HepG2 (cell line): Measurements from ENCODE around the gene WDR19. TPM values are rescaled to one million over a fixed set of nuclear protein-coding genes. Genes with fewer than 3 reads are reported as not detected.

Experiments used
- ATAC-seq: fragments of 200-7000 bp; cut with Tn5 transposase; 3 replicates; pipeline ENCODE4 v1.9.1; 2020; ENCODE audit warnings: mild to moderate bottlenecking, moderate library complexity
- BruUV-seq: library from RNA; stranded (reverse); fragments of 400-500 nt; replicated peaks from 2 replicates; lab custom pipeline; 2021; lab: Mats Ljungman, UMichigan
- CTCF ChIA-PET: fragments of 300-600 bp; formaldehyde crosslinking; extraction: SDS; loops from one replicate; lab custom pipeline; 2021; ENCODE audit warnings: low total read pairs, inconsistent platforms, low intra/inter-chr PET ratio; lab: Yijun Ruan, JAX
- POLR2A ChIA-PET: fragments of 350-600 bp; sonication (Branson Sonifier 250); formaldehyde crosslinking; loops from one replicate; lab custom pipeline; 2020; ENCODE audit warnings: antibody characterized with exemption, inconsistent platforms; lab: Yijun Ruan, JAX
- DNase-seq: peaks from one replicate; pipeline ENCODE4 v3.0.0-alpha.2; 2015; ENCODE audit warnings: low spot score
- FAIRE-seq: peaks from 3 replicates; lab custom pipeline; 2011; peaks lifted over from hg19 to GRCh38; lab: Jason Lieb, UNC
- H2AFZ ChIP-seq: one replicate; pipeline ENCODE4 v1.6.1; 2011; ENCODE audit warnings: low read length, inconsistent platforms
- H3K27ac ChIP-seq: fragments of 300-600 bp; 3 replicates; pipeline ENCODE4 v1.8.0; 2011; ENCODE audit warnings: mixed run types, mild to moderate bottlenecking, mixed read lengths, low read length, inconsistent platforms; ENCODE audit not compliant: insufficient read depth; ENCODE audit errors: extremely low read length
- H3K27me3 ChIP-seq, 2 experiments: fragments of 200-600 bp in 1 of 2; 2 replicates in 1 of 2; 3 replicates in 1 of 2; pipeline versions ENCODE4 v1.6.0 to v1.8.0; 2011; ENCODE audit warnings: low read length in 2 of 2, mild to moderate bottlenecking in 2 of 2, moderate library complexity in 2 of 2, inconsistent platforms in 1 of 2; ENCODE audit not compliant: insufficient read depth in 2 of 2, control insufficient read depth in 1 of 2
- H3K36me3 ChIP-seq, 2 experiments: fragments of 200-600 bp in 1 of 2; replicated peaks in 1 of 2; 2 replicates in 1 of 2; 3 replicates in 1 of 2; pipeline versions ENCODE4 v1.5.1 to v1.8.0; 2011; ENCODE audit warnings: low read length in 2 of 2, inconsistent platforms in 1 of 2; ENCODE audit not compliant: insufficient read depth in 2 of 2, control insufficient read depth in 1 of 2
- H3K4me1 ChIP-seq: 2 replicates; pipeline ENCODE4 v1.5.1; 2012; ENCODE audit warnings: low read length, inconsistent platforms; ENCODE audit not compliant: insufficient read depth
- H3K4me2 ChIP-seq: 2 replicates; pipeline ENCODE4 v1.6.0; 2011; ENCODE audit warnings: low read depth, low read length, inconsistent platforms
- H3K4me3 ChIP-seq, 3 experiments: fragments of 200-600 bp in 1 of 3; sonication (generic), shearing (Covaris generic) in 1 of 3; replicated peaks in 1 of 3; 2 replicates each; pipeline ENCODE4 v1.5.1; 2011 to 2016; ENCODE audit warnings: low read length in 3 of 3, inconsistent platforms in 2 of 3, low read depth in 2 of 3, mild to moderate bottlenecking in 2 of 3, control low read depth in 1 of 3, mixed read lengths in 1 of 3; ENCODE audit not compliant: insufficient read depth in 1 of 3
- H3K79me2 ChIP-seq: one replicate; pipeline ENCODE4 v1.6.1; 2011; ENCODE audit warnings: low read length, inconsistent platforms; ENCODE audit not compliant: insufficient read depth
- H3K9ac ChIP-seq: 2 replicates; pipeline ENCODE4 v1.6.0; 2011; ENCODE audit warnings: mild to moderate bottlenecking, low read depth, low read length, inconsistent platforms; ENCODE audit not compliant: insufficient read depth
- H3K9me3 ChIP-seq: 2 replicates; pipeline ENCODE4 v1.5.1; 2012; ENCODE audit warnings: mild to moderate bottlenecking, low read length
- H4K20me1 ChIP-seq: 2 replicates; pipeline ENCODE4 v1.6.0; 2011; ENCODE audit warnings: inconsistent platforms, mild to moderate bottlenecking, low read length, moderate library complexity; ENCODE audit not compliant: insufficient read depth
- ARID5B ChIP-seq: IDR thresholded peaks from 2 replicates; pipeline ENCODE4 v1.4.0; 2020; ENCODE audit warnings: mild to moderate bottlenecking, missing genetic modification reagents
- FOSL1 ChIP-seq: sonication (generic); formaldehyde crosslinking; IDR thresholded peaks from 2 replicates; pipeline ENCODE4 v1.9.0; 2021; ENCODE audit warnings: missing genetic modification reagents, borderline replicate concordance
- HNRNPK ChIP-seq: fragments of 200-400 bp; formaldehyde crosslinking; IDR thresholded peaks from 2 replicates; pipeline ENCODE4 v1.6.1; 2018; ENCODE audit warnings: low read length, low read depth, moderate library complexity, mild to moderate bottlenecking; ENCODE audit not compliant: poor library complexity, severe bottlenecking
- IKZF1 ChIP-seq: fragments of 450-650 bp; IDR thresholded peaks from 2 replicates; pipeline ENCODE4 v1.7.1; 2016
- JUND ChIP-seq: sonication (generic); formaldehyde crosslinking; IDR thresholded peaks from 2 replicates; pipeline ENCODE4 v1.8.0; 2022; ENCODE audit warnings: mild to moderate bottlenecking, missing genetic modification reagents
- NCOA5 ChIP-seq: sonication (generic); formaldehyde crosslinking; IDR thresholded peaks from 2 replicates; pipeline ENCODE4 v1.4.0; 2020; ENCODE audit warnings: missing genetic modification reagents
- POGZ ChIP-seq: sonication (generic); formaldehyde crosslinking; IDR thresholded peaks from 2 replicates; pipeline ENCODE4 v1.4.0; 2020; ENCODE audit warnings: mild to moderate bottlenecking, missing genetic modification reagents
- SIN3A ChIP-seq: IDR thresholded peaks from 2 replicates; pipeline ENCODE4 v1.6.1; 2011; ENCODE audit warnings: low read depth, mild to moderate bottlenecking, control low read depth, low read length, borderline replicate concordance
- ZGPAT ChIP-seq: IDR thresholded peaks from 2 replicates; pipeline ENCODE4 v1.6.1; 2016; ENCODE audit warnings: mild to moderate bottlenecking
- ZNF101 ChIP-seq: sonication (generic); formaldehyde crosslinking; IDR thresholded peaks from 2 replicates; pipeline ENCODE4 v1.4.0; 2020; ENCODE audit warnings: mild to moderate bottlenecking, low read depth, missing genetic modification reagents, borderline replicate concordance
- ZNF362 ChIP-seq: sonication (generic); formaldehyde crosslinking; IDR thresholded peaks from 2 replicates; pipeline ENCODE4 v1.4.0; 2020; ENCODE audit warnings: missing genetic modification reagents, mild to moderate bottlenecking, borderline replicate concordance
- WGBS: methylation state at CpG from one replicate; pipeline ENCODE4 v1.1.6; 2017; ENCODE audit warnings: low lambda C conversion rate; 5-methylcytosine and 5-hydroxymethylcytosine counted together
- in situ Hi-C: cut with HindIII; loops from 2 replicates; pipeline ENCODE4 v1.10.0; 2017; ENCODE audit warnings: low pct_unique_long_range_greater_than_20kb; ENCODE audit not compliant: extremely low pct_ligation_motif_present
- intact Hi-C: fragments of 100-400 bp; cut with micrococcal nuclease; formaldehyde crosslinking; loops from one replicate; pipeline ENCODE4 v1.10.0; 2022; ENCODE audit not compliant: unreplicated experiment
- polyA plus RNA-seq, 8 experiments: library from polyadenylated mRNA; depleted of rRNA in 3 of 8; stranded (reverse) in 7 of 8; unstranded in 1 of 8; fragments of >200 nt; fragmentation: Illumina TruSeq in 4 of 8; extraction: Trizol in 4 of 8; gene quantifications; 2 replicates each; pipeline versions ENCODE4 v1.2.1 to v1.2.3, GENCODE V29; 2011 to 2016; ENCODE audit warnings: low read depth in 4 of 8, missing spikeins in 1 of 8, mixed read lengths in 1 of 8; ENCODE audit not compliant: insufficient read depth in 1 of 8
- total RNA-seq, 5 experiments: library from RNA; depleted of rRNA; stranded (reverse); fragments of >200 nt; fragmentation: Illumina TruSeq; extraction: Trizol; gene quantifications; 2 replicates each; pipeline ENCODE4 v1.2.3, GENCODE V29; 2016; ENCODE audit warnings: low read depth in 1 of 5
- TF ChIP-seq, protein P1 (sequence below): sonication (generic); formaldehyde crosslinking; IDR thresholded peaks from 2 replicates; pipeline ENCODE4 v1.8.0; 2022; ENCODE audit warnings: missing genetic modification reagents, mild to moderate bottlenecking, inconsistent platforms, borderline replicate concordance
- TF ChIP-seq, protein P2 (sequence below): sonication (generic); IDR thresholded peaks from 2 replicates; pipeline ENCODE4 v1.6.1; 2016; ENCODE audit warnings: low read depth, borderline replicate concordance

WDR19 gene
- total and polyA plus RNA-seq, 2 of the 13 experiments (the other 11 are each of a cell fraction or from before 2014, with no cell fraction given) = 22.9 to 34.1 TPM

GRCh38 chr4:39237179-39237578 lies 54.9 kb downstream of the WDR19 start:
- Histone ChIP-seq H3K4me2 (peak overlapping the region; percentile 19; the same call in 1 of the 2 replicates), H3K9me3 (no peaks in the 10 kb centered on the region), H3K4me3 (no peak overlapping the region), H3K4me1 (peaks cover 46% of the 10 kb centered on the region), H3K36me3 (no peaks in the 10 kb centered on the region), H3K9ac (no peak overlapping the region), H3K27me3 (no peaks in the 10 kb centered on the region), H3K27ac (peak overlapping the region; percentile 13), H3K79me2 (no peaks in the 10 kb centered on the region), H4K20me1 (no peaks in the 10 kb centered on the region), H2AFZ (no peak overlapping the region)
- POLR2A ChIA-PET = interaction anchor here (0.6 to 1.0 kb wide), 2 partner anchors 193 to 221 kb away, joined by 3 read pairs; no protein-coding TSS in a partner anchor
- CTCF ChIA-PET = no interaction called here
- FAIRE-seq (peak; percentile 83), ATAC-seq (peak; percentile 45), DNase-seq (peak; percentile 55)
- in situ Hi-C loops = no loop called here
- WGBS = 31% methylated on average over 3 of the region's 3 CpGs
- BruUV-seq = no TSS peak
- intact Hi-C loops = no loop called here
- TF ChIP-seq, protein P1, sequence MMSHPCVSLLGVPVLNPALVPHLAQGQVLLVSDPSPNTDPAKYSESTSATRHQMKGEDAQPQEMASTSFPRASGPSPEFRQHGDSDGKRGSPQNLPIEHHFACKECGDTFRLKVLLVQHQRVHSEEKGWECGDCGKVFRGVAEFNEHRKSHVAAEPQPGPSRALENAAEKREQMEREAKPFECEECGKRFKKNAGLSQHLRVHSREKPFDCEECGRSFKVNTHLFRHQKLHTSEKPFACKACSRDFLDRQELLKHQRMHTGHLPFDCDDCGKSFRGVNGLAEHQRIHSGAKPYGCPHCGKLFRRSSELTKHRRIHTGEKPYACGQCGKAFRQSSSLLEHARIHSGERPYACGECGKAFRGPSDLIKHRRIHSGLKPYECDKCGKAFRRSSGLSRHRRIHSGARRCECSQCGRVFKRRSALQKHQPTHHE (CRISPR knock-in tag) = no peak
- TF ChIP-seq, protein P2, sequence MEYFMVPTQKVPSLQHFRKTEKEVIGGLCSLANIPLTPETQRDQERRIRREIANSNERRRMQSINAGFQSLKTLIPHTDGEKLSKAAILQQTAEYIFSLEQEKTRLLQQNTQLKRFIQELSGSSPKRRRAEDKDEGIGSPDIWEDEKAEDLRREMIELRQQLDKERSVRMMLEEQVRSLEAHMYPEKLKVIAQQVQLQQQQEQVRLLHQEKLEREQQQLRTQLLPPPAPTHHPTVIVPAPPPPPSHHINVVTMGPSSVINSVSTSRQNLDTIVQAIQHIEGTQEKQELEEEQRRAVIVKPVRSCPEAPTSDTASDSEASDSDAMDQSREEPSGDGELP = 0 out of 2 replicates have a peak, but pooled peaks have one; percentile 15
- TF ChIP-seq FOSL1 (CRISPR knock-in tag) (peak; percentile 76; the same call in 1 of the 2 replicates), SIN3A (no peak), JUND (CRISPR knock-in tag) (peak; percentile 51; the same call in 1 of the 2 replicates), ZNF362 (CRISPR knock-in tag) (peak; percentile 32; the same call in 1 of the 2 replicates), ZNF101 (no peak), POGZ (CRISPR knock-in tag) (0 out of 2 replicates have a peak, but pooled peaks have one; percentile 17), HNRNPK (no peak), ARID5B (CRISPR knock-in tag) (0 out of 2 replicates have a peak, but pooled peaks have one; percentile 12), ZGPAT (CRISPR knock-in tag) (no peak), IKZF1 (no peak), NCOA5 (no peak)
